SIG-M5 (cell line): ENCODE data around the gene MIOS.
"Not testable (repeated sequence)": the region's sequence is repeated elsewhere in the genome, so short reads cannot be mapped to it uniquely, and the experiment has no call there.

Experiments
- DNase-seq: peaks from one replicate; lab custom pipeline; 2025; lab: John Stamatoyannopoulos, UW

Gene MIOS

DNA sequence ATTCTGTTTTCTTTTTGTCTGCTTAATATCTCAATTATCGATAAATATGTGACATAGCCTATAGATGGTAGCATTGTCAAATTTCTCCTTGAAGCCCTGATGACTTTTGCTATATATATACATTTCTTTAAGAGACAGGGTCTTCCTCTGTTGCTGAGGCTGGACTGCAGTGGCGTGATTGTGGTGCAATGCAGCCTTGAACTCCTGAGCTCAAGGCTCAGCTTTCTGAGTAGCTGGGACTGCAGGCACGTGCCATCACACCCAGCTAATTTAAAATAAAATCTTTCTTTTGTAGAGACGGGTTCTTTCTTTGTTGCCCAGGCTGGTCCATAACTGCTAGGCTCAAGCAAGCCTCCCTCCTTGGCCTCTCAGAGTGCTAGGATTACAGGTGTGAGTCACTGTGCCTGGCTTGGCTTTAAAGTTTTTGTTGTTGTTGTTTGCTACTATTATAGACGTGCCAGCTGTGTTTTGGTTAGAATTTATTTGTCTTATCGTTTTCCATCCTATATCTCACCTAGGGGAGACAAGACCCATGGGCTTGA is 80.9 kb downstream of the MIOS start:
- DNase-seq = no peak

DNA sequence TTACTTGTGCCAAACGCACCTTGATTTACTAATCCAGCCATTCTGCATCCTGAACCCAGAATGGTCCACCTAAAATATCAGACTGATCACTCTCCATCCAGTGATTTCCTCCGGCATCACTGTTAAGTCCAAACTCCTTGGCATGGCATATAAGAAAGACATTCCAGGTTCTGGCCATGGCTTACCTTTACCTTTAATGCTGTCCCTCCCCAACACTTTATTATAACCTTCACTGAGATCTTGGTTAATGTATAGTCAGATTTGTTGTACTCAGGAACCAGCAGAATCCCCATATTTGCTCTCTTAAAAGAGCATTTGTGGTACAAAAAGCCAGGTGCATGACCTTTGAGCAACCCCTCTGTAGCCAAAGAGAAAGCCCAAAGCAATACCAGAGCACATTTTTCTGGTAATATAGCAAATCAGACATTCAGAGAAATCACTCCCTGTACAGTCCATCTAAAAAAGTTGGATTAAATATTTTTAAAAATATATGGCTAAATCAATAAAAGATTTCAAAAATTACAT is 84.1 kb downstream of the MIOS start:
- DNase-seq = no peak

DNA sequence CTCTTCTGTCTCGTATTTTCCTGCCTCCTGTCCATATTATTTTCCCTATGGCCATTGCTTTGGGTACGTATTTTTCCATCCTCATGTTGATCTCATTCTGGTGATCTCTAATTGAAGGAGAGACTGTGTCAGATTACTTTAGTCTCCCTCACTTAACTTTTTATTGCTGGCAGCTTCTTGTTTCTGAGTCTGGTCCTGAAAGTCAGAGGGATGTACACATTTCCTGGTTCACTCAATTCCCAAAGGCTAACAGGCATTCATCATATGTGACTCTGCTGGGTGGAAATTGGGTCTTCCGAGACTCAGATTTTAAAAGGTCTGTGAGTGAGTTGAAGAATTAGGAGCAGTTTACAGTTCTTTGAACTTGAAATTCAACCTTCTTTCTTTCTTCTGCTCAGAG is 84.8 kb downstream of the MIOS start:
- no peak for DNase-seq

DNA sequence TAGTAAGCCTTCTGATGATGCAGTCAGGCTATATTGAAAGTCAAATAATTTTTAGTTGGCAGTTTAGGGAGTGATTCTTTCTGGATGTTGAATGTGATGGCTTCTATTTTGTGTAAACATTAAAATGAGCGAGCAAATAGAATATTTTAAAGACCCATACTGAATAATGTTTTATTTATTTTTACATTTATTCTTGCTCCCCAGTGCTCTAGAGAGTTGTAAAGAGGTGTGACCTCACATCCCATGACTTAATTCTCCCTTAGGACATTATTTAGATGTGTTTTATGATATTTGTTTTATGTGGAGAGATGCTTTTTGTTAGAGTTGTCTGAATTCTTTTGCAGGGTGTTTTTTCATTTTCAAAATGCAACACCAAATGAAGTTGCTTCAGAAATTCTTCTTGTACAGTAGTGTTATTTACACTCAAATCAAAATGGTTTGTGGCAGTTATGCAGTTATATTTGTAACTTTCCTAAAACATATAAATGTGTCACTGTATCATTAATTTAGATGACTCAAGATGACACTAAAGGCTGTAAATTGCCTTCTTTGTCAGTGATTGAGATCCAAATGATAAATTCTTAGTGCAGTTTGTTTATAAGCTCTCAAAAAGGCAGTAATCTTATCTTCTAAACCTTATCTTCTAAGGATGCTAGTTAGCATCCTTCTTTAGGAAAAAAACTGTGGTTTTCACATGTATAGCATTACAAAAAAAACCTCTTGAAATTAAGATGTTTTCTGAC is 86.3 kb downstream of the MIOS start:
- no peak for DNase-seq

DNA sequence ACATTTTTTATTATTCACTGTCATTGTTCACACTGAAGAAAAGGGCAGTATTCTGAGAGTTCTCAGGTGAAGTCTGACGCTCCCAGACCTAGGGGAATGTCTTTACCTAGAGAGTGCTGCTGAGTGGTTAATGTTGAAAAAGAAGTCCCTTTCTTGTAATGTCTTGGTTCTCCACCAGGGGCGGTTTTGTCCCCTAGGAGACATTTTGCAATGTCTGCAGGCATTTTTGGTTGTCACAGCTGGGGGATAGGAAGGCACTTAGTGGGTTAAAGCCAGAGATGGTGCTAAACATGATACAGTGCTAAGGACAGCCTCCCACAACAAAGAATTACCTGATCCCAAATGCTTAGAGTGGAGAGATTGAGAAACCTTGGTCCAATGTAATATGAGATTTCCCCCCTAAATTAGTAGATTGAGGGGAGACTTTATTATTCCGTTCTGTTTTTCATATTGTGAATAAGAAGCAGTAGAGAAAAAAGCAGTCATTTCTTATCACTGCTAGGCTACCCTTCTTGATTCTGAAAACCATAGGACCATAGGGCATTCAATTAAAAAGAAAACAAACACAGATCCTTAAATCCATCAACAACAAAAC is 87.0 kb downstream of the MIOS start:
- DNase-seq = no peak

DNA sequence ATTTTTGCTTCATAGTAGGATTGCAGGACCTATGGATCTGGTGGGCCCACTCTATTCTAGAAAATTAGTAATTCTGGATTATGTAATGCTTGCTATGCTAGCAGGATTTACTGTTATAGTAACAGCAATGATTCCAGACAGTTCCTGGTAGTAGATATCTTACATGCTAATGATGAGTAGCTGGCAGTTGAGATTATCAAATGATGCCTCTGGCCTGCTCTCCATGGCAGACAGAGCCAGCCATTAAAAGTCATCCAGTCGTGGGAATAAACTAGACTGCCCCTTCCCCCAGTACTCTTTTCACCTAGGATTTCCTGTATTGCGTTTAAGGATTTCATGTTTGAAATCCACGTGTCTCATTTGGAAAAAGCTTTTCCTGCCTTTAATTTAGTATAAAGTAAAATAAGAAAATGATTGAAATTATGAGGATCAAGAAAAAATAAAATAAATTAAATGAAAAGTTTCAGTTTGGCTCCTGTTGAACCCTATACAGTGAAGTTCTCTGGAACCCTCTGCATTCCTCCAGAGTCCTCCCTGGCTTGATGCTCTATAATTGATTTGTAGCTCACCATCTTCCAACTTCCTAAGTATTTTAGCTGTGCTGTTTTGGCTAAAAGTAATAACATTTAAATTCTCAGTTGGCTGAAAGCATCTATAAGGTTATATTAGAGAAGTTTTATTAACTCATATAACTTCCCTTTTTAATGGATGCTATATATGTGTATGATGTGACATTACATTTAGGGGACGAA is 88.5 kb downstream of the MIOS start:
- DNase-seq = no peak

DNA sequence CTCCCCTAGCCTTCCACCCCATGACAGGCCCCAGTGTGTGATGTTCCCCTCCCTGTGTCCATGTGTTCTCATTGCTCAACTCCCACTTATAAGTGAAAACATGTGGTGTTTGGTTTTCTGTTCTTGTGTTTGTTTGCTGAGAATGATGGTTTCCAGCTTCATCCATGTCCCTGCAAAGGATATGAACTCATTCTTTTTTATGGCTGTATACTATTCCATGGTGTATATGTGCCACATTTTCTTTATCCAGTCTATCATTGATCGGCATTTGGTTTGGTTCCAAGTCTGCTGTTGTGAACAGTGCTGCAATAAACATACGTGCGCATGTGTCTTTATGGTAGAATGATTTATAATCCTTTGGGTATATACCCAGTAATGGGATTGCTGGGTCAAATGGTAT is 89.8 kb downstream of the MIOS start:
- not testable (repeated sequence) for DNase-seq
